Measurements from ENCODE around the gene RCOR2.
A peak's percentile ranks its signal among the peaks of the same experiment; 100 is the strongest.

The RCOR2 gene

DNA sequence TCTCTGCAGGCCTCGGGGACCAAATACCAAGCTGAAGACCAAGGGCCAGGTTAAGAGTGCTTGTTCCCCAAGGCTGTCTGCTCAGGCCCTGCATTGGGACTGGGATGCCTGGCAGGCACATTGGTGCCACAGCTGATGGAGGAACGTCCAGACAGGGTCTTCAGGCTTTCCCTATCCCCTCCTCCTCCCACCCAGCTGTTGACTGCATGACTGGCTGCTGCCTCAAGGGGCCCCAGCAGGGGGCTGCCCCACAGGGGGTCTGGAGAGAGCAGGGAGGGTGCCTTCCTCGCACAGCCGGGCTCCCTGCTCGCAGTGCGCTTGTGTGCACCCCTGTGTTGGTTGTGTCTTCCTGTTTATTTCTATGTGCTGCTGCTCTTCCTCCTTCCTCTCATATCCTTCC is 9.9 kb downstream of the RCOR2 start:
- no peak for DNase-seq (ENCODE audit: low read depth)

DNA sequence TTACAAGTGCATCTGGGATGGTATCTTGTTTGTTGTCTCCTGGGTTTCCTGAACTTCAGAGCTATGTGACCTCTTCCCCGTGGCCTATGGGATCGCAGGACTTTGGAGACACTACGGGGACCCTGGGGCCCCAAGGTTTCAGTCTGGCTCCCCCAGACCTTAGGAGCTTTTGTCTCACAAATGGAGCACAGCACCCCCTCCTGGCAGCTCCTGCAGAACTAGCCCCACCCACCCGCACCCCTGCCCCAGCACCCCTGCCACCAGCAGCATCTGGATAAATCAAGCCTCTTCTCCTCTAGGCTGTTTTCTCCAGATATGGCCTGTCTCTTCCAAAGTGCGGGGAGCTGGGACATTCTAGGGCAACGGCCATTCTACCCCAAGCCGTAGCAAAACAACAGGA is 10.4 kb downstream of the RCOR2 start:
- DNase-seq (ENCODE audit: low read depth) = peak; percentile 29

DNA sequence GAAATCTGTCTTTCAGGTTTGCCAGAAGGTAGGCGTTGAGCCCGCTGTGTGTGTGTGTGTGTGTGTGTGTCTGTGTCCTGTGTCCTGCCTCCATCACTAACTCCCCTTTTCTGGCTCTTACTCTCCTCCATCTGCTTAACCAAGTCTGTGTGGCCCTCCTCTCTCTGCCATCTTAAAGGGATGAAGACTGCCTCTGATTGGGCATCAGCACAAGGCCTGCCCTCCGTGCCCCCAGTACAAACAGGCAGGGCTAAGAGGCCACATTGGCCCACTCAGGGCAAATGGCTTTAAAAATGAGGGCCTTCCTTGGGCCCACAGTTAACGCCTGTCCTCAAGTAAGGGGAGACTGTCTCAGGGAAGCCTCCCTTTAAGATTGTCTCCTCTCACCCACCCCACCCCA is 10.9 kb downstream of the RCOR2 start:
- DNase-seq (ENCODE audit: low read depth) = no peak

GRCh38 chr11:63905179-63905578 is 11.8 kb downstream of the RCOR2 start:
- no peak for DNase-seq (ENCODE audit: low read depth)

DNA sequence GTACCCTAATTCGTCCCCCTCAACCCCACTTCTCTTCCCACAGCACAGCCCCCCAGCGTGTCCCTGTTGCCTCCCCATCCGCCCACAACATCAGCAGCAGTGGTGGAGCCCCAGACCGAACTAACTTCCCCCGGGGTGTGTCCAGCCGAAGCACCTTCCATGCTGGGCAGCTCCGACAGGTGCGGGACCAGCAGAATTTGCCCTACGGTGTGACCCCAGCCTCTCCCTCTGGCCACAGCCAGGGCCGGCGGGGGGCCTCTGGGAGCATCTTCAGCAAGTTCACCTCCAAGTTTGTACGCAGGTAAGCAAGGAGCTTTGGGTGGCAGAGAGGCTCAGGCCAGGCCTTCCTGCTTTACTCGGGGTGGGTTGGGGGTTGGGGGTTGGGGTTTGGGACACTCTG is 12.2 kb downstream of the RCOR2 start:
- no peak for DNase-seq (ENCODE audit: low read depth)

DNA sequence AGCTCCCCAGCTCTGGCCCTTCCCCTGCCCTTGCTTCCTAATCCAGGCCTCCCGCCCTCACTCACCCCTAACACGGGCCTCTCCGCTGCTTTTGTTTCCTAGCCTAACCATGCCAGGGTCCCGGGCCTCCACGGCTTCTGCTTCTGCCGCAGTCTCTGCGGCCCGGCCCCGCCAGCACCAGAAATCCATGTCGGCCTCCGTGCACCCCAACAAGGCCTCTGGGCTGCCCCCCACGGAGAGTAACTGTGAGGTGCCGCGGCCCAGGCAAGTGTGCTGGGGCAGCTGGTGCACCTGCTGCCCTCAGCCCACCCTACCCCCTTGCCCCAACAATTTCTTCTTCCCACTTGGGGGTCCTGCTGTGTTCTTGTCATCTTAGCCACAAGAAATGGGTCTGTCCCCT is 13.1 kb downstream of the RCOR2 start:
- DNase-seq (ENCODE audit: low read depth) = no peak

- DNase-seq (ENCODE audit: low read depth) = no peak
These were observed 15.3 kb downstream of the RCOR2 start for GRCh38 chr11:63901660-63902059.

DNA sequence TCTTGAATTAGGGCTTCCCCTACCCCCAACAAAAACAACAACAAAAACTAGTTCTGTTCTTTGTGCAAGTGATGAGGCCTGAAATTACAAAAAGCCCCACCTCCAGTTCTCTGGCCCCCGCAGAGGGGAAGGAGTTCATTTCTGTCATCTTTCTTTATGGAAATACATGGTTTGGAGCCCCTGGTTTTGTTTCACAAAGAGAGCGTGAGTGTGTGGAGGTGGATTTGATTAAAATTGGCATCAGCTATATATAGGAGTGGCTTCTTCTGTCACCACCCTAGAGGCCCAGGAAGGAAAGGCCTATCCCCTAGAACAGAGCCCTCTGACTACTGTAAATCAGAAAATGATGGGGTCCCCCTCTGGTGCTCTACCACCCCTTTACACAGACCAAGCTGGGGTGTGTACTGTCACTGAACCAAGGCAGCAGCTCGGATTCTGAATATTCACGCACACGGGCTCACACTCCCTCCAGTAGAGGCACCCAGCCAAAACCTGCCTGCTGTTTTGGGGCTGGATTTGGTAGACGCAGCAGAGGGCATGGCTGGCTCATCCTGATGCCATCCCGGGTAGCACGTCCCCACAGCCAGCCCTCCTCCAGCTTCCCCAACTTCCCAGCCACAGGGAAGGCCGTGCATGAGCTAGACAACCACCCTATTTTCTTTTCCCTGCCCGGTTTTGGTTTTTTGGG is 19.4 kb downstream of the RCOR2 start:
- no peak for DNase-seq (ENCODE audit: low read depth)

GRCh38 chr11:63896071-63896470 is 20.9 kb downstream of the RCOR2 start:
- DNase-seq (ENCODE audit: low read depth) = no peak

DNA sequence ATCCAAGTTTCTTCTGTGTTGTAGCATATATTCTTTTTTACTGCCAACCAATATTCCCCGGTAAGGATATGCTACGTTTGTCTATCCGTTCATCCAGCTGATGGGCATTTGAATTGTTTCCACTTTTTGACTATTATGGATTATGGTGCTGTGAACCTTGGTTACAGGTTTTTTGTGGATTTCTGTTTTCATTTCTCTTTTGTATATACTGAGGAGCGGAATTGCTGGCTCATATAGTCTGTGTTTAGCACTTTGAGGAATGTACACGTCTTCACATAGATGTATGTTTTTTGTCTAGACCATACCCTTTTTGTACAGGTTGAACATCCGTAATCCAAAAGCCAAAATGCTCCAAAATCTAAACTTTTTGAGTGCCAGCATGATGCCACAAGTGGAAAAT is 23.6 kb downstream of the RCOR2 start:
- DNase-seq (ENCODE audit: low read depth) = no peak

DNA sequence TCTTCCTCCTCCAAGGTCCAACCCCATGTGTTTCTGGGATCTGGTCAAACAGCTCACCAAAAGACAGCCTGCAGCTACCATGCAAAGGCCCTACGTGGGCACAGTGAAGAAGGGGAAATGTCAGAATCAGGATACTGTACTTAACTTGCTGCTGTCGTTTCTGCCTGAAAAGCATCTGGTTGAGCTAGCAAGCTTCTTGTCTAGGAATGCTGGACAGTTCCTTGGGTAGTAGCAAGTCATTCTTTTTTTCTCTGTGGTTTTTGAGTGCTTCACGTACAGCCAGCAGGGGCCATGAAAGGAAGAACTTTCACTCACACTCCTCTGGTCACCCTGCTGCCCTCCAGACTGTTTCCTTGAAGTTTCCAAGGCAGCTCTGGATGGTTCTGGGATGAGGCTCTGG is 24.7 kb downstream of the RCOR2 start:
- no peak for DNase-seq (ENCODE audit: low read depth)

DNA sequence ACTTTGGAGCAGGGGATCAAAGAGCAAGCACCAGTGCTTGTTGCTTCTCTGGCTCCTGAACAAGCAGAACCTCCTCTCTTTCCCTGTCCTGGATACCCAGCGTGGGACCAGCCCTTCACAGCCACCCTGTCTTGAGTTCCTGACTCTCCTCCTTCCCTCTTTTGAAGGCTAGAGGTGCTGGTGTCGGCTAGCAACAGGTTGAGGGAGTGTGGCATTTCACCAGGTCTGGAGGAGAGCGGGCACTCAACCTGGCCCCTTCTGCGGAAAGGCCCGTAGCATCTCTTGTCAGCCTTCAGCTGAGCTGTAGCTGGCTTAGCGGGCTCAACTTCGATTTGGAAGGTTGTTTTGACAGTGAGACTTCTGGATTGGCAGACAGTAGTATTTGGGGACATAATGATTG is 26.6 kb downstream of the RCOR2 start:
- DNase-seq (ENCODE audit: low read depth) = no peak

DNA sequence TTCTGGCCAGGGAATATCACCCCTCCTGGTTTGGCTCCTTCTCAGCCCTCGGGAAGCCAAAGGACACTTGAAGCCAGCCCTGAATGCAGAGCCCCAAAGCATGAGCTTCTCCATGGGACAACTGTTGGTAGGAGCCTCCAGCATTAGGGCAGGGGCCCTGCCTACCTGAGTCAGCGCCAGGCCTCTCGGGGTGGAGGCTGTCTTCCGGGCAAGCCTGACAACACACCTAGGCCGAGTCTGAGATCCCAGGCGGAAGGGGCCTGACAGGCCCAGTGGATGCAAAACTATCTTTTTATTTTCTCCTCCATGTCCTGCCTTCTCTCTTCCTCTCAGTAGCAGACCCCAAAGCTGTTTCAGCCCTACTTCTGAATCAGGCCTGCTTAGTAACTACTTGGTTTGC is 27.6 kb downstream of the RCOR2 start:
- DNase-seq (ENCODE audit: low read depth) = no peak

DNA sequence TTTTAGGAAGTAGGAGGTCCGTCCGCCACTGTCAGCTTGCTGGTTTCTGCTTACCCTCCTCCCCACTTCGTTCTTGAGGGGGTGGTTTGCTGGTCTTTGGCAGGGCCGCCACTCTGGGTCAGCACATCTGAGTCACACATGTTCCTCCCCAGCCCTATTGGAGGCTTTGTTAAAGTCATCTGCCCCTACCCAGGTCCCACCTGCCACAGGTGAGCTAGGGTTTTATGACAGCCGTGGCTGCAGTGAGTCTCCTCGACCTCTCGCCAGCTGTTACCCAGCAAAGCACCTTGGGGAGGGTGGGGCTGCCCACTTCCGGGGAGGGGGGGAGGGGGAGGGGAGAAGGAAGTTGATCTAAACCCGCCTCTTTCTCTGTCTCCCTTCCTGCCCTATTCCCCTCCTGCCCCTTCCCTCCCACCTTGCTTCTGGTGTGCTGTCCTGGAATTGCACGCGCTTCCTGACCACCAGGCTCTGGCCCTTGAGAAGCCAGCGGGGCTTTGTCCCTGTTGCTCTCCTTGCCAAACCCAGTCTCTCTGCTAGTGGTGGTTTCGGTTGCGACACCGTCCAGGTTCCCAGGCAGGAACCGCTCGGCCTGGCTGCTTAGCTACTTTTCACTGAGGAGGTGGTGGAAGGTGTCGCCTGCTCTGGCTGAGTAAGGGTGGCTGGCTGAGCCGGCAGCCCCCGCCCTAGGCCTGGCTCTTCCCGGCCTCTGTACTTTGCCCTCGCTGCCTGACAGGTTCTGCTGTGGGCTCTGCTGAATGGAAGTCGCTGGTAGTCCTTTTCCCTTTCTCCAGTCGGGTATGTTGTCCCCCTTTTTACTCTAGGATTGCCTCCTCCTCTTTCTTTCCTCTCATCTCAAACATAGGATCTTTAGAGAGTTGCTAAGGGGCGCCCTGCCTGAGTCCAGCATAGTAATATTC is 28.5 kb downstream of the RCOR2 start:
- peak; percentile 59 for DNase-seq (ENCODE audit: low read depth)

GRCh38 chr11:63887386-63887999 is 29.5 kb downstream of the RCOR2 start:
- no peak for DNase-seq (ENCODE audit: low read depth)

DNA sequence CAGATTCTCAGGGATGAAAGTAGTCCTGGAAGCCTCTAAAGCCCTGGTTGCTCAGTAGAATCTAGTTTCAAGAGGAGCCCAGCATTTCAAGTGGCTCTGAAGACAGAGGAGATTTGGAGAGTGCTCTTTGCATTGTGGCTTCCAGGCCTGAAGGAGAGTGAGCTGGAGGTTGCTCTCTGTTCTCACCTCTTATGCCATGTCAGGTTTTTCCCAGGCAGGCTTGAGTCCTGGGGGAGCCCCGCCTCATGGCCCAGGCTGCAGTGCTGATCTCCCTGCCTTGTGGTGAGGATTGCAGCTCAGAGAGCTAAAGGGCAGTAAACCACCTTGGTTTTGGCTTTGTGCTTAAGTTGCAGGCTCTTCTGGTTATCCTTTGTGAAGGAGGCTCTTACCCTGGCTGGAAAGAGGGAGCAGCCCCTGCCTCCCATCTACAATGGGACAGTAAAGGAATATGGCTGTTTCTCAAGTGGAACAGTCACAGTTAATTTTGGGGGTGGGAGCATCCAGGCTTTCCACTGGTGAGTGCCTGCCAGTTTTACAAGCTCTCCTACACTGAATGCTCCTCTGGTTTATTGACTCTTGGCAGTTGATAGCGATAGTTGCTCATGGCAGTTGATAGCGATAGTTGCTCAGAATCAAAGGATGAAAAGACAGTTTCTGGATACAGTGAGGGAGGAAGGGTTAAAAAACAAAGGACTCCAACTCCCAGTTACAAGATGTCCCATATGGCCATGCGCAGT is 32.6 kb downstream of the RCOR2 start:
- DNase-seq (ENCODE audit: low read depth) = no peak

- no peak for DNase-seq (ENCODE audit: low read depth)
These were observed 33.2 kb downstream of the RCOR2 start for GRCh38 chr11:63883791-63884190.

DNA sequence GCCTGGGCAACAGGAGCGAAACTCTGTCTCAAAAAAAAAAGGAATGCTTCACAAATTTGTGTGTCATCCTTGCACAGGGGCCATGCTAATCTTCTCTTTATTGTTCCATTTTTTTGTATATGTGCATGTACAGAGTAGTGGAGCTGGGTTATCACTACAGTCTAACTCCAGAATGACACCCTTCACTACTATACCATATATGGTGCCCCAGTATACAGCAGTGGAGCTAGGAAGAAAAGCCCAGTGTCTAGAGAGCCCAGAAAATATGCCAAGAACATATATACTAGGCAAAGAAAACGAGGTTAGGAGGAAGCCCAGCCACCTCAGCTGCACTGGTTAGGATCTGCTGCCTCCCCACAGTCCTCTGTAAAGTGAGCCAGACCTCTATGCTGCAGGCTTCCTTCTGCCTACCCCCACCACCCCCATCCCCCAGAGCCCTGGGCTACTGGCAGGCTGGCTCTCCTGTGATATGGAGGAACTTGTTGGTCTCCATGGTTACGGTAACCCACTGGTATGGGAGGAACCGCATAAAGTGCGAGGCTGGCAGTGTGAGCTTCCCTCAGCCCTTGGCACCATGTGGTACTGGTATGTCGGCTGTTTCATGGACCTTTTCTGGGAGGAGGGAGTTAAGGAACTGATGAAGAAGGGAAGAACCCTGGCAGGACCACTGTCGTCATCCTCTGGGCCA is 34.3 kb downstream of the RCOR2 start:
- no peak for DNase-seq (ENCODE audit: low read depth)

GRCh38 chr11:63880403-63880790 is 36.6 kb downstream of the RCOR2 start:
- DNase-seq (ENCODE audit: low read depth) = no peak

DNA sequence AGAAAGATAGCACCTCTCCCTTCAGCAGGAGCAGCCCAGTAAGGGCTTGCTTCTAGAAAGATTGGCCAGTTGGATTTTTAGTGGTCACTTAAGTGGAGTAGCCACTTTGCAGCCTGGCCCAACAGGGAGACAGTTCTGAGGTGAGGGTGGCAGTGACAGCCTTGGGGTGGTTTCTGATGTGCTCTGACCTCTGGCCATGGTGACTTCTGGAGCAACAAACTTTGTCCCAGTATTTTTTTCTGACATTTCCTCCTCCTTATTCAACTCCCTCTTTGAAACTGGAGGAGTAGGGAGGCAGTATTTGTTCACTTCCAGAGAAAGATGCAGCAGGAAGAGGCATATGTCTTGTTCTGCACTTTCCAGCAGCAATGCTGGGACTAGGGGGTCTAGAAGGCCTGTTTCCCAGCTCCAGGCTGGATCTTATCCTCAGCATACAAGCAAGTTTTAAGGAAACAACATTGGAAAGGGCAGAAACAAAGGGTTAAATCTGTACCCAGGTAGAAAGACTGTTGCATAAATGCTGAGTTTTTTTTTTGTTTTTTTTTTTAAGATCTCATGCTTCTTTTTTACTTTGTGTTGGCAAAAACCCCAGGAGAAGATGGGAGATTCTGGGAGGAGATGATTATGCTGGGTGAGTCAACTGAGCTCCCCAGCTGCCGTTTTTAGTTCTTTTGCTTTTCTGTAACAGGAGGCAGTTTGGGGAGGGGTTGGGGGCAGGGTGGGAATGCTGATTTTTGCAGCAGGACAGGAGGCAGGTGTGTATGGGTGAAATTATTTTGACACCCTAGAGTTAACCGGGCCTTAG is 37.2 kb downstream of the RCOR2 start:
- no peak for DNase-seq (ENCODE audit: low read depth)

GRCh38 chr11:63877658-63878241 is 39.2 kb downstream of the RCOR2 start:
- DNase-seq (ENCODE audit: low read depth) = no peak

All from activated T-cell treated with anti-CD3 and anti-CD28 coated beads for 48 hours (primary cell).